ENCODE data around the gene SCFD2. TPM values are rescaled to one million over a fixed set of nuclear protein-coding genes. Genes with fewer than 3 reads are reported as not detected.
"Not testable (repeated sequence)": the region's sequence is repeated elsewhere in the genome, so short reads cannot be mapped to it uniquely, and the experiment has no call there.

The SCFD2 gene
- total RNA-seq, 1 experiment from 2014 or later = 18.8 TPM

GRCh38 chr4:53346392-53346791 lies 19.5 kb downstream of the SCFD2 start:
- not testable (repeated sequence) for DNase-seq (ENCODE audit: low read depth)

DNA sequence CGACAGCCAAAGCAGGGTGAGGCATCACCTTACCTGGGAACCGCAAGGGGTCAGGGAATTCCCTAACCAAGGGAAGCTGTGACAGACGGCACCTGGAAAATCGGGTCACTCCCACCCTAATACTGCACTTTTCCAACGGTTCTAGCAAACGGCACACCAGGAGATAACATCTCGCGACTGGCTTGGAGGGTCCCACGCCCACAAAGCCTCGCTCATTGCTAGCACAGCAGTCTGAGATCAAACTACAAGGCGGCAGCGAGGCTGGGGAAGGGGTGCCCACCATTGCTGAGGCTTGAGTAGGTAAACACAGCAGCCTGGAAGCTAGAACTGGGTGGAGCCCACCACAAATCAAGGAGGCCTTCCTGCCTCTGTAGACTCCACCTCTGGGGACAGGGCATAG lies 25.7 kb downstream of the SCFD2 start:
- DNase-seq (ENCODE audit: low read depth) = not testable (repeated sequence)

GRCh38 chr4:53334916-53335315 lies 30.9 kb downstream of the SCFD2 start:
- DNase-seq (ENCODE audit: low read depth) = not testable (repeated sequence)

DNA sequence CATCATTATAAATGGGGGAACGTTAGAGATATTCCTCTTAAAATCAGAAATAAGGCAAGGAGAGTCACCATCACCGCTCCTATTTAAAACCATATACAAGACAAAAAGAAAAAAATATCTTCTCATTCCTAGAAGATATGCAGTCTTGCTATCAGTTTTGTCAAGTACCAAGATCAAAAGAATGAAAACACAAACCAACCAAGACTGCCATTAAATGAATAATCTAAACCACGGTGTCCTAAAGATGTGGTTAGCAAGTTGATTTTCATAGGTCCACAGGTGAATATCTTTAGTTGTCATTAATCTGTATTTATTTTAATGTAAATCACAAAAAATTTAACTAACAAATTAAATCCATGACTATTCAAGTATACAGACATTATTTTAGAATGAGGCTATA lies 39.3 kb downstream of the SCFD2 start:
- no peak for DNase-seq (ENCODE audit: low read depth)

- no peak for DNase-seq (ENCODE audit: low read depth)
Observed at GRCh38 chr4:53322696-53323095, 43.2 kb downstream of the SCFD2 start.

DNA sequence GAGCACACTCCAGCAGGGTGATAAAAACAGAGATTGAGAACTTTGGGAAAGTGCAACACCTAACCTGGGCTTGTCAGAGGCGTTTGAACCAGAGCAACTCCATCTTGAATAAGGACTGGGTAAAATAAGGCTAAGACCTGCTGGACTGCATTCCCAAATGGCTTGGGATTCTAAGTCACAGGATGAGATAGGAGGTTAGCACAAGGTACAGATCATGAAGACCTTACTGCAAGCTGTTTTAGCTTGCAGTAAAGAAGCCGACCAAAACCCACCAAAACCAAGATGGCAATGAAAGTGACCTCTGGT lies 43.9 kb downstream of the SCFD2 start:
- no peak for DNase-seq (ENCODE audit: low read depth)

DNA sequence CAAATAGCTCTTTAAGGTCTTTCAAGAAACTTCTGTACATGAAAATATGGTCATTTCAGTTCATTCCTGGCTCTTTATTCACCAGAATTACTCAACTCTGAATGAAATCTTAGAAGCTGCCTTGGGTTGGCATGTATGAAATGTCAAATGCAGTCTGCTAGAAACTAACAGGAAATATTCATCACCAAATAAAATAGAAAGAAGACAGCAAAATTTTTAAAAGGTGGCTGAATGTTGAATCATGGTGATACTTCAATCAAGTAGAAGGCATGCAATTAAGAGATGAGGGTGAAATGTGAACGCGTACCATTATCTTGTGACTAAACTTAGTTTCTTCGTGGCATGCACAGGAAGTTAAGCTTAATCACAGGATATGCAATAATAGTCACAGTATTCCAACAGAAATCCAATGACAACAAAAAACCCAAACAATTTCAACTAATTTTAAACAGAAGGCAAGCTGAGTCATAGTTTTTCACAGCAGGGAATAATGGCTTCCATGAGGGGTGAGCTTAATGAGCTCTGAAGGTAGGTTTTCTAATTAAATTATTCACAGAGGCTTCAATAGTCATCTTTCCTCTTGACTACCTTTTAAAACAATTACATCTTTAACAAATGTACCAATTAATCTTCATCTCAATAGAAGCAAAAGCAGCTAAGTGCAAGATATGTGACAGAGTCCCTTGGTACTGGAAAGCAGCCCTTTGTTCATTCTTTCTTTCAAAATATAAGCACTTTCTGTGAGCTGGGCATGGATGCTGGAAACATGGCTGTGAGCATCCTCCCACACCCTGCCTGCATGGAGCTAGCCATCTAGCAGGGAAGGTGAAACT lies 44.5 kb downstream of the SCFD2 start:
- peak; percentile 84 for DNase-seq (ENCODE audit: low read depth)

GRCh38 chr4:53315300-53315699 lies 50.6 kb downstream of the SCFD2 start:
- no peak for DNase-seq (ENCODE audit: low read depth)

DNA sequence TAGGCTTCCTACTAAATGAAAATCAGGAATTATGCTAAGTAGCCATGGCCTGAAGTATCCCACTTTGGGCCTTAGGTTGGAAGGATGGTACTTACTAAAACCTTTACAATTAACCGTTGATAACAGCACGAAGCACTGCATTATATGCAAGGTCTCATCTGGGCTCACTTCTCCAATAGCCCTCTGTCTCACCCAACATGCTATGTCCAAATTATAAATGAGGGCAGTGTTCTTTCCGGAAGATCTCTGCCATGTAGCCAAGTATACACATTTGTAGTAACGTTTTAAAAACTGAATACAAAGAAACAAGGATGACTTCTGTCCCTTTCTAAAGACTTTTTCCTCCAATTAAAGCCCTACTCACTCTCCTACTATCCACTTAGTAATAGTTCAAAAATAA lies 51.6 kb downstream of the SCFD2 start:
- DNase-seq (ENCODE audit: low read depth) = no peak

DNA sequence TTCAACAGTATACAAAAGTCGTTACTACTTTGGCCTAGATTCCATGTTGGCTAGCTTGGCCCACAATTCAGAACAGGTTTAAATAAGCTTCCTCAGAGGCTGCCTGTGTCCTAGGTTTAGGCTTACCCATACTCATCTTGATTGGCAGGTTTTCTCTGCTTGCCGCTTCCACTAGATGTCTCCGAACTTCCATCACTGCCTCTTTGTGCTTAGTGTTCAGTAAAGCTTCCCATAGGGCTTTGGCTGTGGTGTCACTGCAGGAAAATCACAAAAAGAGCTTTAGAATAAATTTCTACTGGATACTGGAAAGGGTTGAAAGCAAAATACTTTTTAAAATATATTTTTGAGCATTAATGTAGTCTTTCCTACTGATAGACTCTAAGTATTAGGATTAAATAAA lies 52.4 kb downstream of the SCFD2 start:
- peak; percentile 30 for DNase-seq (ENCODE audit: low read depth)

GRCh38 chr4:53309321-53310040 lies 56.4 kb downstream of the SCFD2 start:
- DNase-seq (ENCODE audit: low read depth) = no peak

- DNase-seq (ENCODE audit: low read depth) = no peak
Observed at GRCh38 chr4:53307819-53308780, 57.8 kb downstream of the SCFD2 start.

DNA sequence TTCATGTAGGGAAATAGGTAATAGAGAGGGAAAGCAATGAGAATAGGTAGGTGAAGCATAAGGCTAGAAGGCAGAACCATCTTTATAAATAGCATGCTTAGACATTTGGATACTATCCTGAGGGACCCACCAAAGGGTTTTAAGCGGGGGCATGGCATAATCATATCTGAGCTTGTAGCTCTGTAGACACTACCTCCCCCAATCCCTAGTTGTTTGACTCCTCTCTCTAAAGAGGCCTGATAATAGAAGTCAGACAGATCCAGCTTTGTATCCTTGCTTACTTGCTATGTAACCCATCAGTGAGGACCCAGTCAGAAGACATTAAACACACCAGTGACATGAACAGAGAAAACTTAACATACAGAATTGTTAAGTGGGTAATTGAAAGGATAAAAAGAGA lies 58.7 kb downstream of the SCFD2 start:
- no peak for DNase-seq (ENCODE audit: low read depth)

GRCh38 chr4:53306729-53307128 lies 59.1 kb downstream of the SCFD2 start:
- peak; percentile 16 for DNase-seq (ENCODE audit: low read depth)

DNA sequence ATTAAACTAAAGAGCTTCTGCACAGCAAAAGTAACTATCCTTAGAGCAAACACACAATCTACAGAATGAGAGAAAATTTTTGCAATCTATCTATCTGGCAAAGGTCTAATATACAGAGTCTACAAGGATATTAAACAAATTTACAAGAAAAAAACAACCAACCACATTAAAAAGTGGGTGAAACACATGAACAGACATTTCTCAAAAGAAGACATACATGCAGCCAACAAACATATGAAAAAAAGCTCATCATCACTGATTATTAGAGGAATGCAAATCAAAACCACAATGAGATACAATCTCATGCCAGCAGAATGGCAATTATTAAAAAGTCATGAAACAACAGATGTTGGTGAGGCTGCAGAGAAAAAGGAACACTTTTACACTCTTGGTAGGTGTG lies 73.7 kb downstream of the SCFD2 start:
- not testable (repeated sequence) for DNase-seq (ENCODE audit: low read depth)

DNA sequence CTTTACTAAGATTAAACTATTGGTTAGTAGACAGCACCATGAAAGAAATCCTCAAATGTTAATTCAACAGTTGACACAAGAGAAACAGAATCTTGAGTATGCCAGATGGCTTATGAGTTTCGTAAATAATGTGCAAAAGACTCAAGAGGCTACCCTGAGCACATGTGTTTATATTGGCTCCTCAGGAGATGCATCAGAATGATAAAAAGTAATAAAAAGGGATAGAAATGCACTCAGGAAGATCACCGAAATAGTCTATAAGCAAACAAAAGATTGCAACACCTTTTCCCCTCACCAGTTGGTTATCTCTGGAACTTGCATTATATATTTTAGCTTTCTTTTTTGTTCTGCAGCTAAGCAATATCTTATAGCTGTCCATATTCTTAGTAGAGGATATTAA lies 84.4 kb downstream of the SCFD2 start:
- DNase-seq (ENCODE audit: low read depth) = peak; percentile 15

- DNase-seq (ENCODE audit: low read depth) = no peak
Observed at GRCh38 chr4:53280846-53281245, 85.0 kb downstream of the SCFD2 start.

DNA sequence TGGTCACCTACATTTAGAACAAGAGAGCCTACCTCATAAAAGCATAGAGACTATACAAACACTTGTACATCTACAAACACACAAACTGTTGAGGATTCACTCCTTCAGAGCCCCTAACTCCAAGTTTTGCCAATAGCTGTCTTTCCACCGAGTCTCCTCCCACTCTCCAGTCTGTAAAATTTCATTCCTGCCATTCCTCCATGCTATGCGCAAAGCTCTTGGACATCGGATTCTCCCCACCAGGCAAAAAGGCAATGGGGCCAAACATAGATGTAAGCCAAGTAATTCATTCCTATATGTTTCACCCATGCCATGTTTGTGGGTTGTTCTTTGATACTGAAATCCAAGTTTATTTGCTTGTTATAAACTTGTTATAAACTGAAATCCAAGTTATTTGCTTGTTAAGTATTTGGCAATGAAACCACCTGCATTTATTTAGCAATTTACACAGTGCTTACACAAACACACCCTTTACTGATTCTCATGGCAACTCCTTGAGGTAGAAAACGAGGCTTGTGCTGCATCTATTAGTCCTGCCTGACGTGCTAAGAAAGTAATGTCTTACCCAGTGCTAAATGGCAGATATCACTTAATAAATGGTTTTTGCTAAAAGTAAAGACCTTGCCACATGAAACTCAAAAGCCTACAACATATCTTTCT lies 91.1 kb downstream of the SCFD2 start:
- DNase-seq (ENCODE audit: low read depth) = no peak

DNA sequence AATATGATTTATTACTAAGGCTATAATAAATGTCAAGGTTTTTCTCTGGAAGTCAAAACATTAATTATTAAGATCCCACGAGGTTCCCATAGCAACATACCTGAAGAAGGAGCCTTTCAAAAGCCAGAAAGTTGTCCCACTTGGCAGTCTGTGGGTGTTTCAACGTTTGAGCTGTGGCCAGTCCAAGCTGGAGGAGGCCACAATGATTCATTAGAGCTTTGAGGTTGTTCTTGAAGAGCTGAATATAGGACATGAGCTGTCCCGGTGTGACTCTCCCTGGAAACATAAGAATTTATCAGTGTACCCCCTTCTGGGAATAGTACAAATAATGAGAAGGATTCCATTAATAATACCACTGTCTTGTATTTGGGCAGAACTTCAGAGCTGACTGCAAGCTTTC lies 92.1 kb downstream of the SCFD2 start:
- DNase-seq (ENCODE audit: low read depth) = peak; percentile 59

DNA sequence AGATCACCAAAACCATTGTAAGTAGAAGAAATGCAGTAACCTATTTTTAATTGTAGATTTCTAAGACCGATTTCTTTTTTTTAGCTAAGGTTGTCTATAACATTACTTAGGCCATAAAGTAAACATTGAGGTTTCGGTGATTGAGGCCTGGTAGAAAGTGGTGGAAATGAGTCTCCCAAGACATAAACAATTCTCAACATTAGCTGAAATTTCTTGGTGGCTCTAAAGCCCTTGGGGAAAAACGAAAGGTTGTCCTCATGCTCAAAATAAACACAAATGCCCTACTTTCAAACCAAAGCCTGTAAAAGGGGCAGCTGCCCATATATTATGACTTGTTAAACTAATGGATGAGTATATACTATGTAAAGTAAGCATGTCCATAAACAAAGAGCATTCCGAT lies 98.8 kb downstream of the SCFD2 start:
- DNase-seq (ENCODE audit: low read depth) = no peak

DNA sequence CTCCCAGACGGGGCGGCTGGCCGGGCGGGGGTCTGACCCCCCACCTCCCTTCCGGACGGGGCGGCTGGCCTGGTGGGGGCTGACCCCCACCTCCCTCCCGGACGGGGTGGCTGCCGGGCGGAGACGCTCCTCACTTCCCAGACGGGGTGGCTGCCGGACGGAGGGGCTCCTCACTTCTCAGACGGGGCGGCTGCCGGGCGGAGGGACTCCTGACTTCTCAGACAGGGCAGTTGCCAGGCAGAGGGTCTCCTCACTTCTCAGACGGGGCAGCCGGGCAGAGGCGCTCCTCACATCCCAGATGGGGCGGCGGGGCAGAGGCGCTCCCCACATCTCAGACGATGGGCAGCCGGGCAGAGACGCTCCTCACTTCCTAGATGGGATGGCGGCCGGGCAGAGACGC lies 109.9 kb downstream of the SCFD2 start:
- not testable (repeated sequence) for DNase-seq (ENCODE audit: low read depth)
